Activated gamma-delta T cell (primary cell): ENCODE results near the gene LRRC61.

Source experiments
- DNase-seq: peaks from one replicate; lab custom pipeline; 2025; lab: John Stamatoyannopoulos, UW

The LRRC61 gene

DNA sequence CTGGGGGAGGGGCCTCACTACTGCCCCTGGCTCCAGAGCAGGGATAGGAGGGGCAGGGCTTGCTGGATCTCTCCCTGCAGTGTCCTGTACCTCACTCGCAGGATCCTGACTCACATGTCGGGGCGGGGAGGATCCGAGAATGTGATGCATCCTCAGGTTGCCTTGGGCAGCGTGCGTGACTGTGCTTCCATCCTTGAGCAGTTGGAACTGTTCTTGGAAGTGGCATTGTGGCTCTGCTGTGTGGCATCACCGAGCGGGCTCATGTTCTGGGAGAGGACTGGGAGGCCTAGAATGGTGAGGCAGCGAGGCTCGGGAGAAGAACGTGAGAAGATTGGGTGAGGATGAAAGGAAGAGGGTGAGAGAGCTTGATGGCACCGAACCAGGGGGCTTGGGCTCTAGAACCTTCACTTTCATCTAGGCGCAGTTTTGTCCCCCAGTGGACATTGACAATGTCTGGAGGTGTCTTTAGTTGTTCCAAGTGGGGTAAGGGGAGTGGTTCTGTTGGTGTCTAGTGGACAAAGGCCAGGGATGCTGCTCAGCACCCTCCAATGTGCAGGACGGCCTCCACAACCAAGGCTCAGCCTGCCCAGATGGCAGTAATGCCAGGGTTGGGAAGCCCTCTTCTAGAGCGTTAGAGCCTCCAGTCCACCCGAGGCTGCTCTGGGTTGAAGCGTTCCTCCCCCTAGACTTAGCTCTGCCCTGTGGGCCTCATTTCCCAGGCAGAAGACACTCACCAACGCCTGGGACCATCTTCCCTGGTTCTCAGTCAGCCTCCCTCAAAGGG is 9.9 kb downstream of the LRRC61 start:
- DNase-seq: no peak

DNA sequence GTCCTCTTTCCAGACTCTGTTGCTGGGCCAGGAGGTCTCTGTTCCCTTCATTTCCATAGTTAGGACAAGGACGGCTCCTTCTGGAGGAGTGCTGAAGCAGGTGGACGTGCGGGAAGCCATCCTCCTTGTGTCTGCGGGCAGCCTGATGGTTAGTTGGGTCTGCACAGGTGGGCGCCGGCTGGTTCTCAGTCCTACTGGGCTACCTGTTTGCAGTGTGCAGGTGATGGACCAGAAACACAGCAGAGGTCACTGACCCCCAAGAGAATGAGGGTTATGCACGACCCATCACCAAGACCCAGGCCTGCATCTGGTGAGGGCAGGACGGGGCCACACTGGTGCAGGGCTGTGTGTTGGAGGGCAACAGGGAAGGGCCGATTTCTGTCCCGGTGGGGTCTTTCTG is 10.5 kb downstream of the LRRC61 start:
- DNase-seq: no peak

DNA sequence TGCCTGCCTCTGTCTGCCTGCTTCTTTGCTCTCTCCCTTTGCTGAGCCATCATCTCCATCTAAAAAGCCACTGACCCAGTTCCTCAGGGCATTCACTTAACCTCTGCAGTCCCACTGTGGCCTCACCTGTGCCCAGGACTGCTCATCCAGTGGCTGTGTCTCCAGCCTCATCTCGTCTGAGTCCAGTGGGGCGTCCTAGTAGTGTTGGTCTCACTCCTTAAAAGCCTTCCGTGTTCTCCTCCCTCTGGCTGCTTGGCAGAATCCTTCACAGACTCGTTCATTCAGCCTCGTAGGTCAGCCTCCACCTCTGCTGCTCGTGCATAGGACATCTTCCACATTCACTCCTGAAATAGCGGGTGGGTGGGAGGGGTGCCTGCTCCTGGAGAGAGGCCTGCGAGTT is 11.0 kb downstream of the LRRC61 start:
- no peak for DNase-seq

DNA sequence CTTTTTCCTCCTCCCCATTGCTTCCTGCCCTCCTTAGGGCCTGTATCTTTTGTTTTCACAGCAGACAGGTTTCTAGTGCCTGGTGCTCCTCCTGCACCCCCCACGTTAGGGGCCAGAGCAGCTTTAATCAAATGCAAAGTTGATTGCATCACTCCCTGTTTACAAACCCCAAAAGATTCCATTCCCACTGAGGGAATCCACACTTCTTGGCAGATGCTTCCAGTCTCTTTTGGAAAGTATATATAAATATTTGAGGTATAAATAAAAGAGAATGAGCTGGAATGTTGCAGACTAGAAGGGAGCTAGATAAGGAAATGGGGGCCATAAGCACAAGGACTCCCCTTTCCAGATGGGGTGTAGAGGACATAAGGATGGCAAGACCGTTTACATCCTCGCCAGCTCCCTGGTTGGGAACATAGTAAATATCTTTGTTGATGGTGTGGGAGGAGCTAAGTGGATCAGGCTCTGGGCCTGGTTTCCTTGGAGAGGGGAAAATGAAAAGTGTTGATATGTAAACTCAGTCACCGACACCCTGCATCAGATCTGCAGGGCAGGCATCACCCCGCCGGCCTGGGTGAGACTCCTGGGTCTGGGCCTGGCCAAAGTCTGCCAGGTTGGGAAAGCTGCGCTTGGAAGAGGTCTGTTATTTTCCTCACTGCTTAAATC is 12.1 kb downstream of the LRRC61 start:
- DNase-seq: no peak

DNA sequence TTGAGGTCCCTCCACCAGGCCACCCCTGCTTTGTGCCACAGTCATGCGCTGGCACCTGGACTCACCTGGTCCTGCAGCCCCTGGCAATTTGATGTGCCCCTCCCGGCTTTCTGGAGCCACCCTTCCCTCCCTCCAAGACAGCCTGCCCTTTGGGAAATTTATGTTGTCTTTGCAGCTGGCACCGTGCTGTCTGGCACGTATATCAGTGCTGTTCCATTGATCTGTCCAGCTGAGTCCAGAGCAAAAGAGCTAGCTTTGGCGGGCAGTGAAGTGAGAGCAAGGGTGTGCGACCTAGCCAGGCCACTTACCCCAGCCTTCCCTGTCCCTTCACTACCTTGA is 12.6 kb downstream of the LRRC61 start:
- DNase-seq: no peak

DNA sequence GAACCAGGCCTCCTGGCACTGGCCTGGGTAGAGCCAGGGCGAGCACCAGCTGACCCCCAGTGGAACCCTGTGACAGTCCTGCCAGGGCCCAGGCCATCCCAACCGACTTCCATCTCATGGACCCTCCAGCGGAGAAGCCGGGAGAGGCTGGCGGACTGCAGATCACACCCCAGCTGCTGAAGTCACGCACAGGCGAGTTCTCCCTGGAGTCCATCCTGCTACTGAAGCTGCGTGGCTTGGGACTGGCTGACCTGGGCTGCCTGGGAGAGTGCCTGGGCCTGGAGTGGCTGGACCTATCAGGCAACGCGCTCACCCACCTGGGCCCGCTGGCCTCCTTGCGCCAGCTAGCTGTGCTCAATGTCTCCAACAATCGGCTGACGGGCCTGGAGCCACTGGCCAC is 13.6 kb downstream of the LRRC61 start:
- no peak for DNase-seq

DNA sequence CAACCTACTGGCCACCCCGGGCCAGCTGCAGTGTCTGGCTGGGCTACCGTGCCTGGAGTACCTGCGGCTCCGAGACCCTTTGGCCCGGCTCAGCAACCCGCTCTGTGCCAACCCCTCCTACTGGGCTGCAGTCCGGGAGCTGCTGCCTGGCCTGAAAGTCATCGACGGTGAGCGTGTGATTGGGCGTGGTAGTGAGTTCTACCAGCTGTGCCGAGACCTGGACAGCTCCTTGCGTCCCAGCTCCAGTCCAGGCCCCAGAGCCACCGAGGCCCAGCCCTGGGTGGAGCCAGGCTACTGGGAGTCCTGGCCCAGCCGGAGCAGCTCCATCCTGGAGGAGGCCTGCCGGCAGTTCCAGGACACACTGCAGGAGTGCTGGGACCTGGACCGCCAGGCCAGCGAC is 14.0 kb downstream of the LRRC61 start:
- DNase-seq: no peak

DNA sequence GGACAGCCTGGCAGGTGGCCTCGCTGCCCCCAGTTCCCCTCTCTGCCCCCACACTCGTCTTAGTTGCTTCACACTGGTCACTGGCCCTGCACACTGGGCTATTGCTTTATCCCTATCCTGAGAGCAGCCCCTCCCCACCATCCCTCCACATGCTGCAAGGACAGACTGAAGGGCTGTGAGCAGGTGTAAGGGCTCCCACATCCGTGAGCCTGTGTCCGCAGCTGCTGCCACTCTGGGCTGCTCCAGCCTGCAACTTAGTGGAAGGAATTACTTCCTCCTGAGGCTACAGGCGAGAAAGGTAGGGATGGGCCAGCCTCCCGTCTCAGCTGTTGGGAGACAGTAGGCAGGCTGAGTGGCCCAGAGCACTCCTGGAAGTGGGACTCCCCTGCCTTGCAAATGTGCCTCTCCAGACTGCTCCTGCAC is 14.5 kb downstream of the LRRC61 start:
- no peak for DNase-seq

DNA sequence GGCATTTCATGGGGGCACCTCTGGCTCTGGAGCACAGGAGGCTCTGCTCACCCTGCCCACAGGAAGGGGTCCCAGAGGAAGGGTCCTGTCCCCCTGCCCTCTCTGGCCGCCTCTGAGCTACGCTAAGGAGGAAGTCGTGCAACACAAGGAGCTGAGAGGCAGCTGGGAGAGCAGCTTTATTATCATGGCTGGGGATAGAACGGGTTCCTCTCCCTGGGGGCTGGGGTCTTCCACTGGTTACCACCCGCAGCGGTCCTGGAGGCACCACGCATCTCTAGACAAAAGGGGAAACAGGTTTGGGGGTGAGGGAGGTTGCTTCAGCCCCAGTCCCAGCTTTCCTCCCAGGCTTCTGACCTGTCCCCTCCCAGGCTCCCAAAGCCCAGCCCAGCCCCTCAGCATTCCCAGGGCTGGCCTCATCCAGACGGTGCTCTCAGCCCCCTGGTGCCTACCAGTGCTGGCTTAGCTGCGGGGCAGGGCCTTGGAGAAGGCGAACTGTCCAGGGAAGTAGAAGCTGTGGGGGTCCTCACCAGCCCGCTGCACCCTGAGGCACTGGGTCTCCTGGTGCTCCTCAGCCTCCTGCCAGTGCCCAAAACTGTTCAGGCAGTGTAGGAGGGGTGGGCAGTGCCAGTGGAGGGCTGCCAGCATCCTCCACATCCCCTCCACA is 15.1 kb downstream of the LRRC61 start:
- no peak for DNase-seq

DNA sequence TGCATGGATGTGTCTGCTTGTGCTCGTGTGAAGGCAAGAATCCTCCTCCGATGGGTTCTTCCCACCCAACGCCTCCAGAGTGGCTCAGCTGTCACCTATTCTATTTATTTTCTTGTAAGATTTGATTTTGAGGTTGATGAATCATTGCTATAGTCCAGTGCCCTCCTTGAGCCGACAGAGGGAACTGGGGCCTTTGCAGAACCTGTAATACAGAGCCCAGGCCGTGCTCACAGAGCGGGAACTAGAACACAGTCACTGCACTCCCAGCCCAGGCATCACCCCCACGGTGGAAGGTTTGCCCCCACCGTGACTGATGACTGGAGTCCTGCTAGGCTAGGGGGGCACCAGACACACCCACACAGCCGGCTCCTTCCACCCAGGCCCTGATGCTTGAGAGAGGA is 16.3 kb downstream of the LRRC61 start:
- no peak for DNase-seq

DNA sequence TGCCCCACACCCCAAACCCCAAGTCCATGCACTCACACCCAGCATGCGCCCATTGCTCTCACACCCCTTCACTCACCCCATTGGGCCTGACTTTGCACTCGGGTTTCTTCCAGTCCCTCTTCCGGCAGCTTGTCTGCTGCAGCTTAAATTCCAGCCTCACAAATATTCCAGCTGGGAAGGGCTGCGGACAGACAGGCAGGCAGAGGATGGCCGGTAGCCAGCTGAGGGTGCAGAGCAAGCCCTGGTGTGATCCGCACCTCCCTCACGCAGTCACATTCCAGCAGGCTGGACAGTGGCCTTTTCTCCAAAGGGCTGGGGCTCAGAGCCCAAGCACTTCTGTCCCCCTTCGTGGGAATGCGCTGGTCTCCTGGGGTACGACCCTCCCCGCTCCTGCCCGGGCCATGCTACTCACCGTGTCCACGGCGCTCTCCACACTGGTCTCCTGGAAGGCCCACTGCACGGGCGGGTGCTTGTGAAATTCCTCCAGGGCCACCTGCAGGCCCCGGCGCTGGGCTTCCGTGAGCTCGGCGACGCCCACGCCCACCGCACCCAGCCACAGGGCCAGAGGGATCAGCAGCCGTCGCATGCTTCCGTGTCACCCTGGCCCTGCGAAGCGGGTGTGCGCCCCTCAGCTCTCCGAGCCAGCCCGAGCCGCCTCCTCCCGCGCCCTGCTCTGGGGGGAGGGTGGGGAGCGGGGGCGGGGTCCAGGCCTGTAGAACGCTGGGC is 17.0 kb downstream of the LRRC61 start:
- no peak for DNase-seq

DNA sequence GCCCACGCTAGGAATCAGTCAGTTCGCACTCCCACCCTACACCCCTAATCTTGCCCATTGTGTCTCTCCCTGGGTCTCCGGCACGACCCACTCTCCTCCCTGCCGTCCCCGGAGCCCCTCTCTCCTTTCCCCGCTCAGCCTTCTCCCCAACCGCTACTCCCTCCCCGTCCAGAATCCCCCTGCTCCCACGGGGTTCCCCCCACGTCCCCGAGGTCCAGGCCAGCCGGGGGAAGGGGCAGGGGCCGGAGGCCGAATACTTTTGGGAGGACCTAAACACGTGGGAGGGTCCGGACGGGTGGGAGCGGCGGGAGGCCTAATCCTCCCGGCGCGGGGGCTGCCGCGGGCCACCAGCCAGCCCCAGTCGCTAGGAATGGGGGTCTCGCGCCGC is 17.7 kb downstream of the LRRC61 start:
- no peak for DNase-seq

DNA sequence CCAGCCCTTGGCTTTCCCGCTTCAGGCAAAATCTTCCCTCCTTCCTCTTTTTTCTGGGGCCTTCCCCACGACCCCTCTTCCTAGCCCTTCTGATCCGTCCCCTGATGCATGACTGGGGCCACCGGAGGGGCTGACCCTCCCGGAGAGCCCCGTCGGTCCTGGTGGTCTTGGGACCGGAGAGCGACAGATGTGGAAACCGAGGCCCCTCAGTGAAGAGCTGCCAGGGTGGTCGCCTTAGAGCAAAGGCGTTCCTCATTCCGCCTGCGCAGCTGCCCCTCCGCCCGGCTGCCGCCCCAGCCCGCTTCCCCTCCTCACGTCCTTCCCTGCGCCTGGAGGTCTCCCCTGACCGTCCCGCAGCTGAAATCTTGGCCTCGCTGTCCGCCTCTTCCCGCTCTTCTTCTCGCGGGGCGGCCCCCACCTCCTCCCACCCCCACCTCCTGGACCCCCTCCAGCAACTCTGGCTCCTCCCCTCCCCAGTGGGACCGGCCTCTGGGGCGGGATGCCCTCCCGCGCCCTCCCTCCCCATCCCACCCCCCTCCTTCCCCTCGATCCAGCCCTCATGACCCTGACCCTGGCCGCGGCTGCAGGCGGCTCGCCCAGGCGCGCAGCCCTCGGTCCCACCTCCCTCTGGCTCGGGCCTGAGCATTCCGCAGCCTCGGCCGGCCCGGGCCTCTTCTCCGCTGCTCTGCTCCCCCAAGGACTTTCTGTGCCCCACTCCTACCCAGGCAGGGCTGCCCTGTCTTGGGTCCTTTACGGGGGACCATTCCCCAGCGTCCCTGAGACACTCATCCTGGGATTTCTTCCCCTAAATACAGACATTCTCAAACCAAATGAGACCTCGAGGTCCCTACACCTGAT is 18.3 kb downstream of the LRRC61 start, which contains the start of gene RARRES2:
TSS of gene RARRES2 (minus strand) at position 367 of the 858 bp plus-strand sequence. CDS start 1,020 bp downstream, outside the sequence.
- DNase-seq: no peak

DNA sequence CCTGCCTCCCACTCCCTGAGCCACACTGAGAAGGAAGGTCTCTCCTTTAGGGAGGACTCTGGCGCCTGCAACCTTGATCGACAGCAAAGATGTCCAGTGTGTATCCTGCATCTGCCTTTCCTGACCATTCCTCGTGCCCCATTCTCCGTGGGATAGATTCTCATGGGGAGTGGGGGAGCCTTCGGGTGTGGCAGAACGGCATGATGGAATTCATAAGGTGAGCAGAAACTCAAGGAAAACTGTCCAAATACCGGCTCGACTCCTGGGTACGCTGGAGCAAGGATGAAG is 18.9 kb downstream of the LRRC61 start:
- DNase-seq: no peak

DNA sequence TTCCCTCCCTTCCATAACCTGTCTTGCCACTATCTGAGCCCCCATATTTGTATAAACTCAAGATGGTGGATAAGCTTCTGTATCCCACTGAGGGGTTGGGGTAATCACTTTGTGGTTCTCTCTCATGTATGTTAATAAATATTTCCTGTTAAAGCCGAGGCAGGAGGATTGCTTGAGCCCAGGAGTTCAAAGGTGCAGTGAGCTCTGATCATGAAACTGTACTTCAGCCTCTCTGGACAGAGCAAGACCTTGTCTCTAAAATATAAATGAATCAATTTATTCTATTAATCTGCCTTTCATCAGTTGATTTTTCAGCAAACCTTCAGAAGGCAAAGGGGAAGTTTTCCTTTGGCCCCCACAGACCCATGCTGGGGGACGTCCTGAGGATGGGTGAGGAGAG is 20.1 kb downstream of the LRRC61 start:
- no peak for DNase-seq

DNA sequence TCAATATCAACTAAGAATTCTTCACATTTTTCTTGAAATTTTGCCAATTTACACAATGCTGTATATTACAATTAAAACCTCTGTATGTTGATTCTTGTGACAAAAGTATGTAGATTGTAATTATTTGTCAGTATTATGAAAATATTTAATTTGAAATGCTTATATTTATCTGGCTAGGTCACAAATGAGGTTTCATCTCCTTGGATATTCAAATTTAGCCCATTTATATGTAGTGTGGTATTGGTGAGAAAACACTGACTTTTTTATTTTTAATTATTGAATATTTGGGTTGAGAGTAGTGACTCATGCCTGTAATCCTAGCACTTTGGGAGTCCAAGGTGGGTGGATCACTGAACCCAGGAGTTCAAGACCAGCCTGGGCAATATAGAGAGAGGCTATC is 21.1 kb downstream of the LRRC61 start:
- DNase-seq: no peak

DNA sequence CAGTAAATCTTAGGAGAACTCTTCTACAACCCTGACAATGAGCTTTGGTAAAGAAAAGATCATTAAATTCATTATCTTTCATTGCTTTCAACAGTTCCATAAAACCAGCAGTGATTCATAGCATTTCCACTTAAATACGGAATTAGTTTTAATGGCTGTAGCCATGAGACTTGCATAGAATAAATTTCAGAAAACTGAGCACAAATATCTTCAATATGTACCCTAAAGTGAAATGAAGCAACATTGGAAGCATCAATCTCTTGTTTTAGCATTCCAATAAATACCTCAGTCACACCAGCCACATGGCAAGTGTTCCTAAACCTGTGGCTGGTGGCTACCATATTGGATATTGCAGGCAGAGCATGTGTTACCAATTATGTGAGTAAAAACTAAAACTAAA is 21.9 kb downstream of the LRRC61 start:
- DNase-seq: no peak

DNA sequence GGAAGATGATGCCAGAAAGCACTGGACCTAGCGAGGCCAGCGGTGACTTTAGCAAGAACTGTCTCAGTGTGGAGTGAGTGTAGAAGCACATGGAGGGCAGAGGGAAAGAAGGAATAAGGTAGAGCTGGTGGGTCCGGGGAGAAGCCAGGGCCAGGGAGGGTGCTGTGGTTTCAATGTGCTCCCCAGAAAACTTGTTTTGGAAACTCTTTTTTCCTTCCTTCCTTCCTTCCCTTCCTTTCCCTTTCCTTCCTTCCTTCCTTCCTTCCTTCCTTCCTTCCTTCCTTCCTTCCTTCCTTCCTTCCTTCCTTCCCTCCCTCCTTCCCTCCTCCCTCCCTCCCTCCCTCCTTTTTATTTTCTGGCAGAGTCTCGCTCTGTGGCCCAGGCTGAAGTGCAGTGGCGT is 23.8 kb downstream of the LRRC61 start:
- DNase-seq: no peak

DNA sequence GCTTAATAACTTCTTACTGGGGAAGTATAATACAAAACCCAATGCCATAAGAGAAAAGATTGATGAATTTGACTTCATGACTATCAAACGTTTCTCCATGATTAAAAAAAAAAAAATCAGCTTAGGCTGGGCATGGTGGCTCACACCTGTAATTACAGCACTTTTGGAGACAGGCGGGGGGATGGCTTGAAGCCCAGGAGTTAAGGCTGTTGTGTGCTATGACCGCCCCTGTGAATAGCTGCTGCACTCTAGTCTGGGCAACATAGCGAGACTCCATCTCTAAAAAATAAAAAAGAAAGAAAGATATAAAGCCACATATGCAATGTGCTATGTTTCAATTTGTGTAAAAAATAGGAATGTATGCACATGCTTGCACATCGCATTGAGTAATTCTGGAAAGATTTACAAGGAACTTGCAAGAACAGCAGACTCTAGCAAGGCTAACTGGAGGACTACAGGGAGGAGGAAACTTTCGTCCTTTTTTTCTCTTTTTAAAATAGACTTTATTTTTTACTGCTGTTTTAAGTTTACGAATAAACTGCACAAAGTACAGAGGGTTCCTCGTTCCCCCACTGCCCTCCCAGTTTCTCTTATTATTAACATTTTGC is 28.5 kb downstream of the LRRC61 start:
- no peak for DNase-seq

DNA sequence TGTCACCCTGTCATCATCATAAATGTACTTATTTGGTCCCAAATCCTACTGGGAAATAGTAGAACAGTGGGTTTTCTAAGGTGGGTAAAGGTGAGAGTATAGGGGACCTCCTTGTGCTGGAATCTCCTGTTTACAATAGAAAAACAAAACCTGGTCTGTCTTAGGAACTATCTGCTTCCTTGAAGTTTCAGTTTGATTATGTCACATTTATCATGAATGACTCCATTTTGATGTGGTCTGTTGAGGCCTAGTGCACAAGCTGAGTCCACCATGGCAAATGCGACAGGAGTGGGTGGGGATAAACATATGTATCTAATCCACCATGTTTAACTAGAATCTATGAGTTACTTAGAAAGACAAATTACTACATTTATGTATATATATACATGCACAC is 32.5 kb downstream of the LRRC61 start:
- DNase-seq: no peak

DNA sequence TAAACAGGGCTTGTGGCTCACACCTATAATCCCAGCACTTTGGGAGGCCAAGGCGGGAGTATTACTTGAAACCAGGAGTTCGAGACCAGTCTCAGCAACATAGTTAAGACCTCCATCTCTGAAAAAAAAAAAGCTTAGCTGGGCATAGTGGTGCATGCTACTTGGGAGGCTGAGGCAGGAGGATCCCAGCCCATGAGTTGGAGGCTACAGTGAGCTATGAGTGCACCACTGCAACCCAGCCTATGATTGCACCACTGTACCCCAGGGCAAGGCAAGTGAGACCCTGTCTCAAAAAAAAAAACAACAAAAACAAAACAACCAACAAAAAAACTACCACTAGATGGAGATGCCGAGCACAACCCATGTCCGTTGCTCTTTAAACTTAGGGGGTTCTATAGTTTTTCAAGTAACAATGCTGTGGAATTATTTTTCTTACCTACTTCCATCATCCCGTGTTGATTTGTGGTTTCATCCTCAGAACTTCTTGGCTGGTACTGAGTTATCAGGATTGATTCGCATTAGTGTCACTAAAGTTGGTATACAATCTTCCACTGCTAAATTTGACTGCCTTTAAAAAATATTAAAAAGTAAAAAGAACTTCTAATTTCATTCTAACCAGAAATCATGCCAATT is 33.2 kb downstream of the LRRC61 start:
- no peak for DNase-seq
